CD4-positive, alpha-beta T cell (primary cell): ENCODE data around the gene PSMB2. TPM values are rescaled to one million over a fixed set of nuclear protein-coding genes. Genes with fewer than 3 reads are reported as not detected.

Experiments
- ATAC-seq: fragments of 200-7000 bp; cut with Tn5 transposase; one replicate; pipeline ENCODE4 v1.10.0; 2022; ENCODE audit warnings: mild to moderate bottlenecking; ENCODE audit not compliant: poor library complexity
- CTCF ChIA-PET: fragments of 350-600 bp; sonication (Branson Sonifier 250); formaldehyde crosslinking; loops from one replicate; lab custom pipeline; 2021; ENCODE audit warnings: antibody characterized with exemption, inconsistent platforms; lab: Charles Lee
- POLR2A ChIA-PET: fragments of 350-600 bp; sonication (Branson Sonifier 250); formaldehyde crosslinking; loops from one replicate; lab custom pipeline; 2021; ENCODE audit warnings: antibody characterized with exemption, inconsistent platforms; lab: Charles Lee
- DNase-seq, 14 experiments: peaks; one replicate each; pipeline ENCODE4 v3.0.0-alpha.2; 2013 to 2020; ENCODE audit warnings: mixed read lengths in 2 of 14
- H3K27ac ChIP-seq, 2 donors: one replicate each; pipeline versions ENCODE4 v1.5.1 to v1.7.0; 2013; ENCODE audit warnings: low read length in 2 of 2, low read depth in 1 of 2, mild to moderate bottlenecking in 1 of 2
- H3K27me3 ChIP-seq, 2 experiments: 1 replicate in 1 of 2; 2 replicates in 1 of 2; pipeline versions ENCODE4 v1.6.1 to v1.7.0; 2013; ENCODE audit warnings: low read length in 2 of 2, control low read depth in 1 of 2, mild to moderate bottlenecking in 1 of 2, moderate library complexity in 1 of 2; ENCODE audit not compliant: insufficient read depth in 2 of 2, control insufficient read depth in 1 of 2
- H3K36me3 ChIP-seq: one replicate; pipeline ENCODE4 v1.6.1; 2013; ENCODE audit warnings: low read length, control low read depth; ENCODE audit not compliant: insufficient read depth
- H3K4me1 ChIP-seq: one replicate; pipeline ENCODE4 v1.6.1; 2013; ENCODE audit warnings: low read length, control low read depth; ENCODE audit not compliant: insufficient read depth
- H3K4me3 ChIP-seq: one replicate; pipeline ENCODE4 v1.5.1; 2013; ENCODE audit warnings: mild to moderate bottlenecking, low read length, moderate library complexity
- H3K9me3 ChIP-seq, 2 experiments: 1 replicate in 1 of 2; 2 replicates in 1 of 2; pipeline versions ENCODE4 v1.6.1 to v1.7.0; 2013; ENCODE audit warnings: low read length in 2 of 2, mild to moderate bottlenecking in 2 of 2, control low read depth in 1 of 2, moderate library complexity in 1 of 2; ENCODE audit not compliant: control insufficient read depth in 1 of 2, insufficient read depth in 1 of 2
- H3K27ac Mint-ChIP-seq: one replicate; pipeline ENCODE4 v1.8.0; 2020; ENCODE audit warnings: mixed read lengths
- H3K27me3 Mint-ChIP-seq: one replicate; pipeline ENCODE4 v1.8.0; 2021; ENCODE audit warnings: mixed read lengths
- H3K36me3 Mint-ChIP-seq: one replicate; pipeline ENCODE4 v1.8.0; 2021; ENCODE audit warnings: low read depth, mixed read lengths
- H3K4me1 Mint-ChIP-seq: one replicate; pipeline ENCODE4 v1.8.0; 2021; ENCODE audit warnings: low read depth, mixed read lengths
- H3K4me3 Mint-ChIP-seq: one replicate; pipeline ENCODE4 v1.8.0; 2020; ENCODE audit warnings: mild to moderate bottlenecking, mixed read lengths
- H3K9me3 Mint-ChIP-seq: one replicate; pipeline ENCODE4 v1.8.0; 2020; ENCODE audit warnings: mixed read lengths
- intact Hi-C, 2 experiments: fragments of 100-400 bp; cut with DNase I in 1 of 2; cut with micrococcal nuclease in 1 of 2; formaldehyde crosslinking; loops; one replicate each; pipeline versions ENCODE4 v1.15.1 to v1.9.0; 2023 to 2025; cut with DNase I, micrococcal nuclease
- total RNA-seq, 174 experiments: library from RNA in 2 of 174; stranded (reverse) in 2 of 174; gene quantifications; one replicate each; pipeline ENCODE4 v1.2.3 and lab custom pipeline; 2021 to 2026
- TF ChIP-seq, protein P1 (sequence below): fragments of 200-600 bp; IDR thresholded peaks from one replicate; pipeline ENCODE4 v1.8.0; 2022; ENCODE audit warnings: antibody characterized with exemption, mild to moderate bottlenecking

Gene PSMB2
- total RNA-seq, 2 experiments from 2014 or later = 34.0 to 35.3 TPM

DNA sequence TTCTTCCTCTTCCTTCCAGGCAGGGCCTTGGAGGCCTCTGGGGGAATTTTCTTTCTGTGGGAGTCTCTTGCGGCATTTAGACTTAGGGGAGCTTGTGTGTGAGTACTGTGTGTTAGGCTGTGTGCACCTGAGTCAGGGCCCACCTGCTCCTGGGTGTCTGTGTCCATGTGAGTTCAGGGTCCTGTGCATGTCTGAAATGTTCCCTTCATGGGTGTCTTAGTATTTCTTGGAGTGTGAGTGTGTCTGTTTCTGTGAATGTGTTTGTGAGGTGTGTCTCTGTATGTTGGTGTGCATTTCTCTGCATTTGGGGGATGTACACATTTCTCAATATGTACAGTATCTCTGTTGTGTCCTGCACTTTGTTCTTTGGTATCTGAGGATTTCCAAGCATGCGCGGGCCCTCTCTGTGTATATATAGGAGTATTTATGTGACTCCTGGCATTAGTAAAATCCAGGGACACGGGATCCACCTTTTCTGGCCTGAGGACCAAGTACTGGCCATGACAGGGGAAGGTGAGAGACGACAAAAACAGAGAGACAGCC is 65.8 kb downstream of the PSMB2 start:
- no peaks in the 10 kb centered on the region for H3K9me3 ChIP-seq
- Mint-ChIP-seq H3K27ac (no peak overlapping the region), H3K36me3 (no peaks in the 10 kb centered on the region), H3K4me1 (peaks cover 26% of the 10 kb centered on the region), H3K4me3 (peak overlapping the region; percentile 77), H3K27me3 (peaks cover 5% of the 10 kb centered on the region), H3K9me3 (no peaks in the 10 kb centered on the region)
- TF ChIP-seq, protein P1, sequence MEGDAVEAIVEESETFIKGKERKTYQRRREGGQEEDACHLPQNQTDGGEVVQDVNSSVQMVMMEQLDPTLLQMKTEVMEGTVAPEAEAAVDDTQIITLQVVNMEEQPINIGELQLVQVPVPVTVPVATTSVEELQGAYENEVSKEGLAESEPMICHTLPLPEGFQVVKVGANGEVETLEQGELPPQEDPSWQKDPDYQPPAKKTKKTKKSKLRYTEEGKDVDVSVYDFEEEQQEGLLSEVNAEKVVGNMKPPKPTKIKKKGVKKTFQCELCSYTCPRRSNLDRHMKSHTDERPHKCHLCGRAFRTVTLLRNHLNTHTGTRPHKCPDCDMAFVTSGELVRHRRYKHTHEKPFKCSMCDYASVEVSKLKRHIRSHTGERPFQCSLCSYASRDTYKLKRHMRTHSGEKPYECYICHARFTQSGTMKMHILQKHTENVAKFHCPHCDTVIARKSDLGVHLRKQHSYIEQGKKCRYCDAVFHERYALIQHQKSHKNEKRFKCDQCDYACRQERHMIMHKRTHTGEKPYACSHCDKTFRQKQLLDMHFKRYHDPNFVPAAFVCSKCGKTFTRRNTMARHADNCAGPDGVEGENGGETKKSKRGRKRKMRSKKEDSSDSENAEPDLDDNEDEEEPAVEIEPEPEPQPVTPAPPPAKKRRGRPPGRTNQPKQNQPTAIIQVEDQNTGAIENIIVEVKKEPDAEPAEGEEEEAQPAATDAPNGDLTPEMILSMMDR = no peak
- ATAC-seq (no peak), DNase-seq (no peak)
- no peak overlapping the region for H3K27ac ChIP-seq
- H3K27me3 ChIP-seq = peaks cover 0 to 2% of the 10 kb centered on the region in 2 experiments
- H3K36me3 ChIP-seq = no peaks in the 10 kb centered on the region
- CTCF ChIA-PET = interaction anchor here (1.2 to 1.6 kb wide), 2 partner anchors 10 to 124 kb away, joined by 3 to 4 read pairs; no protein-coding TSS in a partner anchor
- POLR2A ChIA-PET = interaction anchor here (1.5 to 3.0 kb wide), 2 partner anchors 36 to 194 kb away, joined by 3 to 13 read pairs; partner anchors contain the start of gene CLSPN
- intact Hi-C loops = no loop called here
- H3K4me3 ChIP-seq = no peak overlapping the region
- peaks cover 31% of the 10 kb centered on the region for H3K4me1 ChIP-seq

DNA sequence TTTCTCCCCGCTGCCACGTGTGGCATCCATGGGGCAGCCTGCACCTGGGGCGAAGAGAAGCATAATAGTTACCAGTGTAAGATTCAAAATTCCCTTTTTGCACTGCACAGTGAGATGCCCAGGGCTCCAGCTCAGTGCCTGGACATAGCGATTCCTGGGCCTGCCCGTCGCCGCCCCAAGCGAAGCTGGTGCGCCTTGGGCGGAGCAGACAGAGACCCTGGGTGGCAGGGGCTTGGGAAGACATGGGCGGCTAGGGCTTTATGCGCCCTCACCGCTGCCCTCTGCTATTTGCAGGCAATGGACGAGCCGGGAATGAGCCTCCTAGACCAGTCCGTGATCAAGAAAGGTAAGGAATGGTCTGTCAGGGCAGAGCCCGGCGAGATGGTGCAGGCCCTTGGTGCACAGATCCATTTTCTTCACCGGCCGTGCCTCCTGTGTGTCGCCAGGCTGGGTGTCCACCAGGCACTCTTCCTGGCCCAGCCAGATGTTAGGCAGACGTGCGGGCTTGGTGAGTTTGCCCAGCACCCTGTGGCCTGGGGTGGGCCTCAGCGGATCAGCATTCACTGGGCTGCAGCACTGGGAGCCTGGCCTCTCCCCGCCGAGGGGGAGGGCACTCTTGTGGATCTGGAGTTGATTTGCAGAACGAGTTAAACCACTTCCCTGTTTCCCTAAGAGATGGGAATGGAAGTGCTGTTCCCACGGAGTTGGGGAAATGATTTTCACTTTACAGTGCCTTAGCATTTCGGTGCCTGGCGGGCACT is 66.5 kb downstream of the PSMB2 start:
- Mint-ChIP-seq H3K27me3 (peaks cover 5% of the 10 kb centered on the region), H3K4me3 (peak overlapping the region; percentile 77), H3K4me1 (peaks cover 26% of the 10 kb centered on the region), H3K9me3 (no peaks in the 10 kb centered on the region), H3K27ac (no peak overlapping the region), H3K36me3 (no peaks in the 10 kb centered on the region)
- Histone ChIP-seq H3K27ac (no peak overlapping the region), H3K4me1 (peaks cover 31% of the 10 kb centered on the region), H3K9me3 (no peaks in the 10 kb centered on the region), H3K36me3 (no peaks in the 10 kb centered on the region), H3K4me3 (no peak overlapping the region), H3K27me3 (peaks cover 0 to 2% of the 10 kb centered on the region in 2 experiments)
- ChIA-PET POLR2A (no interaction called here), CTCF (interaction anchor here (1.6 kb wide), 1 partner anchor 123 kb away, joined by 4 read pairs; no protein-coding TSS in a partner anchor)
- DNase-seq = no peak
- ATAC-seq = no peak
- intact Hi-C loops = no loop called here
- TF ChIP-seq, protein P1 = no peak

DNA sequence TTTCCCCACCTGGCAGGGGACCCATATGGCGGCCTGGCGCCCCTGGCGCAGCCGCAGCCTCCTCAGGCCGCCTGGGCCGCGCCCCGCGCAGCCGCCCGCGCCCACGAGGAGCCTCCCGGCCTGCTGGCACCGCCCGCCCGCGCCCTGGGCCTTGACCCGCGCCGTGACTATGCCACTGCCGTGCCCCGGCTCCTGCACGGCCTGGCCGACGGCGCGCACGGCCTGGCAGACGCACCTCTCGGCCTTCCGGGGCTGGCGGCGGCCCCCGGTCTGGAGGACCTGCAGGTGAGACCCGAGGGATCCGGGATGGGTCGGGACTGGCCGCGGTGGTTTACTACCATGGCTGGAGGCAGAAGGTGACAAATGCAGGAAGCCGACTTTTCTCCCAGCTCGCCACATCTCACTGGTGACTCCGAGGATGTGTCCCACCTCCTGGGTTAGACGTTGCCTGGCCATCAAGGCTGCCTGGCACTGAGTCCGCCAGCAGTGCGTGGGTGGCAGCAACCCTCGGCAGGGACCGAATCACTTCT is 67.1 kb downstream of the PSMB2 start:
- H3K27me3 ChIP-seq = peaks cover 0 to 2% of the 10 kb centered on the region in 2 experiments
- ATAC-seq = no peak
- intact Hi-C loops = no loop called here
- Mint-ChIP-seq H3K9me3 (no peaks in the 10 kb centered on the region), H3K27ac (no peak overlapping the region), H3K36me3 (no peaks in the 10 kb centered on the region), H3K27me3 (peaks cover 5% of the 10 kb centered on the region), H3K4me3 (no peak overlapping the region), H3K4me1 (peaks cover 26% of the 10 kb centered on the region)
- no peak overlapping the region for H3K27ac ChIP-seq
- H3K9me3 ChIP-seq = no peaks in the 10 kb centered on the region
- no peak for DNase-seq
- TF ChIP-seq, protein P1 = no peak
- H3K4me1 ChIP-seq = peaks cover 33% of the 10 kb centered on the region
- no peak overlapping the region for H3K4me3 ChIP-seq
- CTCF ChIA-PET = no interaction called here
- H3K36me3 ChIP-seq = no peaks in the 10 kb centered on the region
- POLR2A ChIA-PET = no interaction called here
